IgD-negative memory B cell (primary cell): Measurements from ENCODE around the gene CTNNA3. TPM values are rescaled to one million over a fixed set of nuclear protein-coding genes. Genes with fewer than 3 reads are reported as not detected.
A peak's percentile ranks its signal among the peaks of the same experiment; 100 is the strongest.

Source experiments
- H3K27ac Mint-ChIP-seq, 3 donors: one replicate each; pipeline ENCODE4 v1.8.0; 2020 to 2022; ENCODE audit warnings: mild to moderate bottlenecking in 3 of 3, mixed read lengths in 3 of 3, moderate library complexity in 1 of 3
- H3K27me3 Mint-ChIP-seq: one replicate; pipeline ENCODE4 v1.8.0; 2021; ENCODE audit warnings: mixed read lengths
- H3K36me3 Mint-ChIP-seq: one replicate; pipeline ENCODE4 v1.8.0; 2020; ENCODE audit warnings: mild to moderate bottlenecking, mixed read lengths
- H3K4me1 Mint-ChIP-seq, 3 donors: one replicate each; pipeline ENCODE4 v1.8.0; 2020 to 2022; ENCODE audit warnings: mixed read lengths in 3 of 3, mild to moderate bottlenecking in 1 of 3
- H3K4me3 Mint-ChIP-seq, 4 donors: one replicate each; pipeline ENCODE4 v1.8.0; 2020 to 2022; ENCODE audit warnings: mild to moderate bottlenecking in 4 of 4, mixed read lengths in 4 of 4, moderate library complexity in 3 of 4
- H3K9me3 Mint-ChIP-seq, 3 donors: one replicate each; pipeline ENCODE4 v1.8.0; 2020 to 2021; ENCODE audit warnings: mixed read lengths in 3 of 3, mild to moderate bottlenecking in 1 of 3
- polyA plus RNA-seq: library from polyadenylated mRNA; unstranded; fragments of 300-500 nt; fragmentation: Illumina TruSeq; gene quantifications from one replicate; pipeline ENCODE4 v1.2.3, GENCODE V29; 2021

Gene CTNNA3
- polyA plus RNA-seq, 1 donor from 2014 or later, result 1.0 TPM

DNA sequence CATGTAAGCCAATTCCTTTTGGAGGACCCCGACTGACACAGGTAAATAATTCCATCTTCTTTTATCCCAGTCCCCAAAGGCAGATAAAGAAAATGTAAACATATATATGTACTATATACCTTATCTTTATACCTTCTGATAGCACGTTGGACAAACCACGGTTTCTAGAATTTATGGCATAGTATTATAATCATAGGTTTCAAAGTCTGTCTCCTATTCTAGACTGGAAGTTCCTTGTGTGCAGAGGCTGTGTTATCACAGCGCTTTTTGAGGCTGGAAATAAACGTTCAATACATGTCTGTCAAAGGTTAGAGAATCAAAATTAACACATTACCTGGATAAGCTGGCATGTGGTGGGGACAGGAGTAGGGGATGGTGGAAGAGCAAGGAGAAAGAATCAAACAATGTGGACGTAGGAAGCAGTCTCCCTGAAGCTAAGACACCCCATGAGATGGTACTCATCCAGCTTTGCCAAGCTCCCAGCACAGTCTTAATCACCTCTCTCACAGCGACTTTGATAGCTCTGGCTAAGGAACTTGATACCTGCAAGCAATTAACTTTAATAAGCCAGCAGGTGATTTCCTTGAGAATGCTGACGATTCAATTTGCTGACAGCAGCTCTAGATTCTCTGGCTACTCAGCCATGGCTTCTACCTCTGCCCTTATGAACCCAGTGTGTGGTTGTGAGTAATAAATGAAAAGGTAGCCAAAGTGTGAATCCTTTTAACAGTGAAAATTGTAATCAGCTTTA, 978.6 kb downstream of the CTNNA3 start:
- no peaks in the 10 kb centered on the region for H3K4me1 Mint-ChIP-seq
- H3K27ac Mint-ChIP-seq, result no peak overlapping the region
- peaks cover 0 to 8% (median 1%) of the 10 kb centered on the region in 3 donors for H3K9me3 Mint-ChIP-seq
- H3K4me3 Mint-ChIP-seq, result no peak overlapping the region
- peaks cover 3% of the 10 kb centered on the region for H3K27me3 Mint-ChIP-seq
- H3K36me3 Mint-ChIP-seq, result no peaks in the 10 kb centered on the region

DNA sequence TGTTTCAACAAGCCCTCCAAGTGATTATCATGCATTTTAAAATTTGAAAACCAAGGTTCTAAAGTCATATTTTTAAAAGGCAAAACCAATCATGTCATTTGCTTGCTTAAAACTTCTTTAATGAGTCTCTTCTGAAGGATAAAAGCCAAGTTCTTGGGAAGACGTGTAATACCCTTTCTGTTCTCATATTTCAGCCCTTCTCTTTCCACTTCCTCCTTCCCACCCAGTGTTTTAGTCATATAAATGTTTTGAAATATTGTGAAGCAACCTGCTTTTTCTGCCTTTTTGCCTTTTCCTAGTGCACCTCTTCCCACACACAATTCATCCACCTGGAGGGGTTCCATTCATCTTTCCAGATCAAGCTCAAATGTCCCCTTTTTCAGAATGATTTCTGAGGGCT, 981.3 kb downstream of the CTNNA3 start:
- peaks cover 0 to 8% (median 0%) of the 10 kb centered on the region in 3 donors for H3K9me3 Mint-ChIP-seq
- peaks cover 3% of the 10 kb centered on the region for H3K27me3 Mint-ChIP-seq
- H3K27ac Mint-ChIP-seq, result no peak overlapping the region
- no peaks in the 10 kb centered on the region for H3K36me3 Mint-ChIP-seq
- no peaks in the 10 kb centered on the region for H3K4me1 Mint-ChIP-seq
- no peak overlapping the region for H3K4me3 Mint-ChIP-seq

DNA sequence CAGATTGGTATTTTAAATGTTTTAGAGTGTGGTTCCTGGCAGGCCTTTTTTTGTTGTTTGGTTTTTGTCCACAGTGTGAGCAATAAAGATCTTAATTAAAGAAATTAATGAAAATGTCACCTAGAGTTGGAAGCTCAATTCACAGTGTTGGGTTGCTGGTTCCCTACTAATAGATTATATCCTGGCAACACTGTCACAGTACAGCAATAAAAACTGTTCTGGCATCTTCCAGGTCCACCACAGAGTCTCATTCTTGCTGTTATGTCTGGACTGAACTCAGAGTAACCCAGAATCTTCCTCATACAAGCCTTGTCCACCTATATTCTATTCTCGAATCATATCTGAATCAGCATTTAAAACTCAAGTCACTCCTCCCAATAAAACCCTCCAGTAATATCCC, 982.6 kb downstream of the CTNNA3 start:
- Mint-ChIP-seq H3K36me3 (no peaks in the 10 kb centered on the region), H3K9me3 (peaks cover 0 to 8% (median 0%) of the 10 kb centered on the region in 3 donors), H3K4me3 (no peak overlapping the region), H3K4me1 (no peaks in the 10 kb centered on the region), H3K27ac (no peak overlapping the region), H3K27me3 (no peaks in the 10 kb centered on the region)

DNA sequence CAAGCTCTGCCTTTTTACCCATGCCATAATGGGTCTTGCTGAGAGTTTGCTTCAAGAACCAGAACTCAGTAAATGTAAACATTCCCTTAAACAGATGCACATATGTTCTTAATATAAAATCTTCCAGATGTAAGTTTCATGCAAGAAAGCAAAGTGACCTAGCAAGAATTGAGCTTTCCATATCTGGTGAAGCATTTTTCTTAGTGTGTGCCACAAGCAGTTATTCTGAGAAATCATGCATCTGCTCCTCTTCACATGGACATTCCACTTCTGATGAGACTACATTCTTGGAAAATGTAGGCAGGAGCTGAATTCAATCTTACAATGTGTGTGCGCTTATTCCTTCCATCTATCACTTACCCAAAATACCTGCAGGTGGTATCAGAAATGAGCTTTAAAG, 997.9 kb downstream of the CTNNA3 start:
- H3K4me3 Mint-ChIP-seq, result no peak overlapping the region
- no peaks in the 10 kb centered on the region for H3K4me1 Mint-ChIP-seq
- no peaks in the 10 kb centered on the region for H3K27me3 Mint-ChIP-seq
- peaks cover 0 to 6% (median 2%) of the 10 kb centered on the region in 3 donors for H3K9me3 Mint-ChIP-seq
- H3K36me3 Mint-ChIP-seq, result no peaks in the 10 kb centered on the region
- H3K27ac Mint-ChIP-seq, result no peak overlapping the region

DNA sequence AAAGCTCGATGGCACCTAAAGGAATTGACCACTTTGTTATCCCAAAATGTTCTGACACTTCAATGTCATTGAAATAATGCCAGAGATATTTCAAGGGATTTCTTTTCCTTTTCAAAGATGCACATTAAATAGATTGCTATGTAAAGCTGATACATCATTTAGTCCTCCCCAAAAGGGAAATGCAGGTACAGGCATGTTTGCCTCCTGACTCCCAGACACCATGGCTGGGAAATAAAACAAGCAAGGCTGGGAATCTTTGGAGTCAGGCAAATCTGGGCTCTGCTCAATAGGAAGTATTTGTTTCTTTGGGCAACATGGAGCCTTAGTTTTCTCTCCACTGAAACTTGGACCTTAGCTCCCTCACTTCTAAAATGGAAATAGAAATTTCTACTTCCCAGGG, 1000.9 kb downstream of the CTNNA3 start:
- H3K27ac Mint-ChIP-seq, result no peak overlapping the region
- H3K4me1 Mint-ChIP-seq, result no peaks in the 10 kb centered on the region
- H3K36me3 Mint-ChIP-seq, result no peaks in the 10 kb centered on the region
- no peaks in the 10 kb centered on the region for H3K27me3 Mint-ChIP-seq
- peaks cover 2 to 6% (median 2%) of the 10 kb centered on the region in 3 donors for H3K9me3 Mint-ChIP-seq
- H3K4me3 Mint-ChIP-seq, result no peak overlapping the region

DNA sequence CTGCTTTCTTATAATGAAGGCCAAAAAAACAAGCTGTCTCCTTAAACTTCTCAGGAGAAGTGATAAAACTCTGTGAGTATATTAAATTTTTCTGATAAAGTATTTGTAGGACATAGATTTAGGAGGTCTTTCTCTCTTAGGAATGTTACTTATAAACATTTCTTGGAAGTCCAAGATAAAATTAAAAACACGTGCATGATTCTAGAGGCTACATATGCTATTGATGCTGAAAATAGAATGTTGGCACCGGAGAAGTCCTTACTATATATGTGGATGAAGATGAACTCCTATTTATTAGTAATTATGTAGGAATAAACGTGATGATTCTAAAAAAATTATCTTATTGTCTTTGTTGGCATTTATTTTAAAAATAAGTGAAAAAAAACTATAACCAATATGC, 1011.4 kb downstream of the CTNNA3 start:
- no peak overlapping the region for H3K4me3 Mint-ChIP-seq
- H3K9me3 Mint-ChIP-seq, result peaks cover under 1 to 7% (median 3%) of the 10 kb centered on the region in 3 donors
- no peak overlapping the region for H3K27ac Mint-ChIP-seq
- no peaks in the 10 kb centered on the region for H3K27me3 Mint-ChIP-seq
- H3K4me1 Mint-ChIP-seq, result no peaks in the 10 kb centered on the region
- no peaks in the 10 kb centered on the region for H3K36me3 Mint-ChIP-seq

DNA sequence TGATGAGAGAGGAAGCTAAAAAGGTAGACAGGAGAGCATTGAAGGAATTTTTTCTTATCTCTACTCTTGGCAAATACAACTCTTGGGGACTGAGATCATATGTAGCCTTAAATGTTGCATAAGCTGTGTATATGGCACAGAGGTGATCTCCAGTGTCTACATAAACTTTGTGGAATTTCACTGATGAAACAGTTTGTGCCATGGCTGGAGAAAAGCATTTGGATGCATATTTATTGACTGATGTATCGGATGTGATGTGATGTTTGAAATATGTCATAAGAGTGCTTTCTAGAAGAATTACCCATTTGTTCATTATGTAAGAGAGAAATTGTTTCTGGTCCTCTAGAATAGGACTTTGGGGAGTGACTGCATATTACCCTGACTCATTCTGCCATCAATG, 1015.1 kb downstream of the CTNNA3 start:
- Mint-ChIP-seq H3K9me3 (peaks cover 0 to 11% (median 6%) of the 10 kb centered on the region in 3 donors), H3K27me3 (no peaks in the 10 kb centered on the region), H3K4me3 (no peak overlapping the region), H3K36me3 (no peaks in the 10 kb centered on the region), H3K27ac (peak overlapping the region in 1 of 3 donors; percentile 13), H3K4me1 (no peaks in the 10 kb centered on the region)

DNA sequence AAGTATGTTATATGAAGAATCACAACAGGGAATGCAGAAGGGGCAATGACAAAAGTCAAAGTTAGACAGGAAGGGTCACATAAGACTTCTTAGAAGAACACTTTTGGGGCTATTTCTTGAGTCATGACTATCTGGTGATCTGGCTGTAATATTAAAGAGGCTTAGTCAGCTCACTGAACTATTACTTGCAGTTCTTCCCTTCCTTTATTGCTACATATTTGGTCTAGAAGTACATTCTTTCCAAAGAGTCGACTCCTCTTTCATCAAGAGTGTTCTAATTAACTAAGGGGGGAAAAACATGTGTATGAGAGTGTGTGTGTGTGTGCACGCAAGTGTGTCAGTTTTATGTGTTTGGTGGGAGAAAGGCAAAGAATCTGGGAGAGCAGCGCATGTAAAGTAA, 1017.5 kb downstream of the CTNNA3 start:
- Mint-ChIP-seq H3K27ac (no peak overlapping the region), H3K36me3 (no peaks in the 10 kb centered on the region), H3K27me3 (no peaks in the 10 kb centered on the region), H3K4me3 (no peak overlapping the region), H3K9me3 (peaks cover 0 to 5% (median 3%) of the 10 kb centered on the region in 3 donors), H3K4me1 (no peaks in the 10 kb centered on the region)

DNA sequence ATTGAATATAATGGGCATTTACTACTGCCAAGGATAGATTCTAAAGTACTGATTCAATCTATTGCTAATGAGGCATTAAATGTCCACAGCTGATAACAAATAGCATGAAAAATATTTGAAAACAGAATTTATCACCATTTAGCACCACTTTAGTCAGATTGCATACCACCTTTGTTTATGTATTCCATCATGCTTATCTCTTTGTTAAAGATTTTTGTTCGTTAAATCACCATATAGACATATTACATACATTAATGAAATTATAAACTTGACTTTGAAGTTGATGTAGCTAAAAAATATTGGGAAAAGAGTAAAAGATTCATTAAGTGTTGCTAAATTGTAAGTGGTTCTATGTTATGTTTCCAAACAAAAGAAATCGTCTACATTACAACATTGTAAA, 1022.9 kb downstream of the CTNNA3 start:
- Mint-ChIP-seq H3K27ac (no peak overlapping the region), H3K4me3 (no peak overlapping the region), H3K36me3 (no peaks in the 10 kb centered on the region), H3K27me3 (no peaks in the 10 kb centered on the region), H3K4me1 (no peaks in the 10 kb centered on the region), H3K9me3 (peaks cover 0 to 5% (median 0%) of the 10 kb centered on the region in 3 donors)

DNA sequence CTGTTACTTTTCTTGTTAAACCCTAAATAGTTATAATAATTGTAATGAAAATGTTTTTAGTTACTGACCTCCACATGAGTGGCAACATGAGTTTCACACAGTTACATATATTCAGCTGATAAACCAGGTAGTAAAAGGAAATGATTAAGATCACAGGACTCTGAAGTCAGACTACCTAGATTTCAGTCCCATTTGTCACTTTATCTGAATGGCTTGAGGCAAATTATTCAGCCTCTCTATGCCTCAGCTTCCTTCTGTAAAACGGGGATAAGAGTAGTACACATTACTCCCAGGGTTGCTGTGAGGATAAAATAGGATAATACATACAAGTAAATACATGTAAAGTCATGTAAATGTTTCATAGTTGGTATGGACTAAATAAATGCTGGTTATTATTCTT, 1024.4 kb downstream of the CTNNA3 start:
- Mint-ChIP-seq H3K27me3 (no peaks in the 10 kb centered on the region), H3K4me3 (no peak overlapping the region), H3K27ac (no peak overlapping the region), H3K36me3 (no peaks in the 10 kb centered on the region), H3K9me3 (no peaks in the 10 kb centered on the region), H3K4me1 (no peaks in the 10 kb centered on the region)

DNA sequence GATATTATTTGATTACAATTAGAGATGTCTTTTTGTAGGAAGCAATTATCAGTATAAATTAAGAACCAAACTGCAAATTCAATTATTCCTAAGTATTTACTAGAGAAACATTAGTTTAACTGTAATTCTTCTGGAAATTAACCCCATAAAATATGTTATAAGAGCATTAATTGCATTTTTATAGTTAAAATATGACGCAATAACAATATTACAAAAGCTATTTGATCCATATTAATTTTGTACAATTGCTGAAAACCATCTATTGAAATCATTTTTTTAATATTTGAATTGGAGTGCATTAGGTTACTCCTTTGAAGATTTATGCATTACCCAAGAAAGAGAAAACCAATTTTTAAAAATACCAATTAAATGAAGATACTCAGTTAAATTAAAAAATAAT, 1024.9 kb downstream of the CTNNA3 start:
- Mint-ChIP-seq H3K36me3 (no peaks in the 10 kb centered on the region), H3K4me1 (no peaks in the 10 kb centered on the region), H3K27me3 (no peaks in the 10 kb centered on the region), H3K27ac (no peak overlapping the region), H3K4me3 (no peak overlapping the region), H3K9me3 (no peaks in the 10 kb centered on the region)

DNA sequence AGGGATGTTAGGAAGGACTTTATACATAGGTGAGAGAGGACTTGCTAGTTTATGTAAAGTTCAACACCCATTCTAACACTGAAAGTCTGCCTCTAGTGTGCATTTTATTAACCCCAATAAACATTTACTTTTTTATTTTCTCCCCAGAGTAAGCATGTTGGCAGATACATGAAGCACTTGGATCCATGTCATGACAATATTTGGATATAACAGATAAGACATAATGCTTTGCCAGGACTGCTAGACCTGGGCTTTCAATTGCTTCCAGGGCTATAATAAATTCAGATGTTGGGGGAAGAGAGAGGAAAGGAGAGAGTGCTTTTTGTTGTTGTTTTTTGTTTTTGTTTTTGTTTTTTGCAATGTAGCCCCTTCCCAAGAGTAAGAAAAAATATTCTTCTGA, 1039.5 kb downstream of the CTNNA3 start:
- Mint-ChIP-seq H3K4me1 (no peaks in the 10 kb centered on the region), H3K27ac (no peak overlapping the region), H3K36me3 (no peaks in the 10 kb centered on the region), H3K4me3 (no peak overlapping the region), H3K27me3 (no peaks in the 10 kb centered on the region), H3K9me3 (peaks cover 3 to 23% (median 7%) of the 10 kb centered on the region in 3 donors)

DNA sequence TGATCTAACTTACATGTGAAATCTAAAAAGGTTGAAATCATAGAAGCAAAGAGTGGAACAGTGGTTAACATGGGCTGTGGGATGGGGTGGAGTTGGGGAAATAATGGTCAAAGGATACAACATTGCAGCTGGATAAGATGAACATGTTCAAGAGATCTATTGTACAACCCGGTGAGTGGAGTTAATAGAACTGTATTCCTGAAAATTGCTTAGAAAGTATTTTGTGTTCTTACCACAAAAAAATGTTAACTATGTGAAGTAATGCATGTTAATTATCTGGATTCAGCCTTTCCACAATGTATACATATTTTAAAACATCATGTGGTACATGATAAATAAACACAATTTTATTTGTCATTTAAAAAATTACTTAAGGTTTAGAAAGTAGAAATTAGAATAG, 1041.1 kb downstream of the CTNNA3 start:
- H3K27me3 Mint-ChIP-seq, result no peaks in the 10 kb centered on the region
- no peak overlapping the region for H3K27ac Mint-ChIP-seq
- no peaks in the 10 kb centered on the region for H3K36me3 Mint-ChIP-seq
- peaks cover 2 to 23% (median 9%) of the 10 kb centered on the region in 3 donors for H3K9me3 Mint-ChIP-seq
- no peak overlapping the region for H3K4me3 Mint-ChIP-seq
- H3K4me1 Mint-ChIP-seq, result no peaks in the 10 kb centered on the region

DNA sequence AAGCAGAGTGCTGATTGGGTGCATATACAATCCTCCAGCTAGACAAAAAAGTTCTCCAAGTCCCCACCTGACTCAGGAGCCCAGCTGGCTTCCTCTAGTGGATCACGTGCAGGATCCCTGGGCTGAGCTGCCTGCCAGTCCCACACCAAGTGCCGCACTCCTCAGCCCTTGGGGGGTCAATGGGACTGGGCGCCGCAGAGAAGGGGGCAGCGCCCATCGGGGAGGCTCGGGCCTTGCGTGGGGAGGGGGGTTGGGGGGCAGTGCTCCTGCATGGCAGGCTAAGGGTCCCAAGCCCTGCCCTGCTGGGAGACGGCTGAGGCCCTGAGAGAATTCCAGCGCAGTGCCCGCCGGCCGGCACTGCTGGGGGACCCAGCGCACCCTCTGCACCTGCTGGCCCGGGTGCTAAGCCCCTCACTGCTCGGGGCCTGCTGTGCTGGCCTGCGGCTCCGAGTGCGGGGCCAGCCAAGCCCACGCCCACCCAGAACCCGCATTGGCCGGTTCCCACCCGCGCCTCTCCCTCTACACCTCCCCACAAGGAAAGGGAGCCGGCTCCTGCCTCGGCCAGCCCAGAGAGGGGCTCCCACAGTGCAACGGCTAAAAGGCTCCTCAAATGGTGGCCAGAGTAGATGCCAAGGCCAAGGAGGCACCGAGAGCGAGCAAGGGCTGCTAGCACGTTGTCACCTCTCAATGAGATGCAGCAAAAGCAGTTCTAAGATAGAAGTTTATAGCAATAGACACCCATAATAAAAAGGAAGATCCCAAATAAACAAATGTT, 1044.5 kb downstream of the CTNNA3 start:
- H3K27ac Mint-ChIP-seq, result no peak overlapping the region
- no peaks in the 10 kb centered on the region for H3K4me1 Mint-ChIP-seq
- no peaks in the 10 kb centered on the region for H3K36me3 Mint-ChIP-seq
- H3K27me3 Mint-ChIP-seq, result no peaks in the 10 kb centered on the region
- peaks cover 9 to 28% (median 9%) of the 10 kb centered on the region in 3 donors for H3K9me3 Mint-ChIP-seq
- H3K4me3 Mint-ChIP-seq, result no peak overlapping the region

DNA sequence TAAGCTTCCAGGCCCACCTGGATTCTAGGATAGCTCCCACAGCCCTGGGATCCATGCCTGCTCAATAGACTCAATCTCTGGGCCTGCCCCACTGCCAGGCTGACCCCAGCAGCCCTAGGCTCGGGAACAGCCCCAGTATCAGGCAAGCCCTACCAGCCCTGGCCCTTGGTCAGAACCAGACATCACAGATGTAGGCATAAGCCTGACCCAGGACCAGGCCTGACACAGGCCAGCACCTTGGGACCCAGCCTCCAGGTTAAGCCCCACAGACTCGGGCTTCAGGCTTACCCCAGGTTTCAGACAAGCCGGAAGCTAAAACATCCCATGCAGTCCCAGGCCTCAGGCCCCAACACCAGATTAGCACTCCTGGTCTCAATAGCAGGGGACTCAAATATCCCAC, 1046.4 kb downstream of the CTNNA3 start:
- H3K4me3 Mint-ChIP-seq, result no peak overlapping the region
- no peaks in the 10 kb centered on the region for H3K36me3 Mint-ChIP-seq
- H3K27me3 Mint-ChIP-seq, result no peaks in the 10 kb centered on the region
- peaks cover 7 to 23% (median 9%) of the 10 kb centered on the region in 3 donors for H3K9me3 Mint-ChIP-seq
- no peaks in the 10 kb centered on the region for H3K4me1 Mint-ChIP-seq
- H3K27ac Mint-ChIP-seq, result no peak overlapping the region

DNA sequence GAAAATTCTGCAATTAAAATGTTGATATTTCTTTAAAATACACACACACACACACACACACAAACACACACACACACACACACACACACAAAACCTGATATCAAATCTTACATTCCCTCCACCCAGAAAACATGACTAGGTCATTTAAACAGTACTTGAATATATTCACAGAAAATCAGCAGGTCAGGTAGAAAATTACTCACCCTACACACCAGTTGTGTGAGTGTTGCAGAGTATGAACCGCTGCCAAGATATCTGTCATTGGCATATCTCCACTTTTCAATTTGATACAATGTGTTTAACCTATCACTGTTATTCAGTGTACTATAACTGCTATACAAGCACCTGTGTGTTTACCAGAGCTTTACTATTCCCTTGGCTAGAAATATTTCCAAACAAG, 1053.8 kb downstream of the CTNNA3 start:
- H3K27ac Mint-ChIP-seq, result no peak overlapping the region
- no peaks in the 10 kb centered on the region for H3K36me3 Mint-ChIP-seq
- H3K27me3 Mint-ChIP-seq, result no peaks in the 10 kb centered on the region
- no peaks in the 10 kb centered on the region for H3K4me1 Mint-ChIP-seq
- no peak overlapping the region for H3K4me3 Mint-ChIP-seq
- peaks cover 0 to 4% (median 0%) of the 10 kb centered on the region in 3 donors for H3K9me3 Mint-ChIP-seq
